NCI-H1092 treated with DMSO at 0.1 percent for 48 hours (cell line): Measurements from ENCODE around the gene EIF2AK3.

ENCODE experiments used
- DNase-seq: peaks from one replicate; lab custom pipeline; 2025; lab: John Stamatoyannopoulos, UW

The EIF2AK3 gene

GRCh38 chr2:88540346-88540745 lies 86.9 kb downstream of the EIF2AK3 start:
- DNase-seq: no peak

DNA sequence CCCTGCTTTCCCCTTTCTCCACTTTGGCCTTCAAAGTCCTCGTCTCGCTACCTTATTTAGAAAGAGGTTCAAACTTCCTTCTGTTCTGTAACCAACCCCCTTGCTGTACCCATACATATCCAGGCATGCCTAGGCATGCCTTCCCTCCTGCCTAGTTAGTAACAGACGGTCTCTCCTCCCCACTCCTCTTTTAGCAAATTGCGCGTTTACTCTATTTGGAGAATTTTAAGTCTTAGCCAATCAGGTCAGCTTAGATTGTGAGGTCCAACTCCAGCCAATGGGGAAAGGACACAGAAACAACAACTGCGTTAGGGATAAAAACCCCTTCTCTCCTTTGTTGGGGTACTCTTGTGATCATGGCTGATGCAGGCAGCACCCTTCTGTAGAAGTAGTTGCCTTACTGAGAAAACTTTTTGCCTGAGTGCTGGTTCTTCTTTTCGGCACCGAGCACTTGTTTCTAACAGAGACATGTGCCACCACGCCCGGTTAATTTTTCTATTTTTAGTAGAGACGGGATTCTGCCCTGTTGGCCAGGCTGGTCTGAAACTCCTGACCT lies 88.8 kb downstream of the EIF2AK3 start:
- DNase-seq: no peak

DNA sequence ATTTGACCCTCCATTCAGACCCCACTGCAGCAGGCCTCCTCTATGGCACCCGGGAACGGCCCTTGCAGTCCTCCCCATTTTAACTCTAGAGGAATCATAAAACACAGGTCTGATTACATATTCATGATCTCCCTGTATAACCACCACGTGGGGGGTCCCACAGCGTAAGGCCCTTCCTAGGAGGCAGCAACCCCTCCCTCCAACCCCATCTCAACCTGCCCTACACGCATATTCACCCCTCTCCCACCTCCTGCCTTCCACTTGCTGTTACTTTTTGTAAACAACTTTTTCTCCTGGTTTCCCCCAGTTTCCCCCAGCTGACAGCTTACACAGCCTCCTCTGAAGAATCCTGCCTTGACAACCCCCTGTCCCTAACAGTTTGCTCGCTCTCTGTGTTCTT lies 89.6 kb downstream of the EIF2AK3 start:
- no peak for DNase-seq

DNA sequence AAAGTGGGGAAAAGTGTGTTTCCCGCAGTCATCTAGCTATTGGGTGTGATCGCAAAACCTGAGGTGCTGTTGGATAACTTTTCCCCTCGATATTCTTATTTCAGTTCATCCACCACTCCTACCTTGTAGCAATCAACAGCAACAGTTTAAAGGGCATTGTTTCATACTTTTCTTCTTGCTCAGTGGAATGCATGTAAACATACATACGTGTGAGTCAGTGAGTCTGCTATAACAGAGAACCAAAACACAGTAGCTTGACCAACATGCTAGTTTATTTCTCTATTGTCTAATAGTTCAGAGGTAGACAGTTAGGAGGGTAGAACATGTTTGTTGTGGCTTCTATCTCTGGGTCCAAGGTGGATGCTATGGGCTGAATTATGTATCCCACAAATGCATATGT lies 97.2 kb downstream of the EIF2AK3 start:
- DNase-seq: no peak

DNA sequence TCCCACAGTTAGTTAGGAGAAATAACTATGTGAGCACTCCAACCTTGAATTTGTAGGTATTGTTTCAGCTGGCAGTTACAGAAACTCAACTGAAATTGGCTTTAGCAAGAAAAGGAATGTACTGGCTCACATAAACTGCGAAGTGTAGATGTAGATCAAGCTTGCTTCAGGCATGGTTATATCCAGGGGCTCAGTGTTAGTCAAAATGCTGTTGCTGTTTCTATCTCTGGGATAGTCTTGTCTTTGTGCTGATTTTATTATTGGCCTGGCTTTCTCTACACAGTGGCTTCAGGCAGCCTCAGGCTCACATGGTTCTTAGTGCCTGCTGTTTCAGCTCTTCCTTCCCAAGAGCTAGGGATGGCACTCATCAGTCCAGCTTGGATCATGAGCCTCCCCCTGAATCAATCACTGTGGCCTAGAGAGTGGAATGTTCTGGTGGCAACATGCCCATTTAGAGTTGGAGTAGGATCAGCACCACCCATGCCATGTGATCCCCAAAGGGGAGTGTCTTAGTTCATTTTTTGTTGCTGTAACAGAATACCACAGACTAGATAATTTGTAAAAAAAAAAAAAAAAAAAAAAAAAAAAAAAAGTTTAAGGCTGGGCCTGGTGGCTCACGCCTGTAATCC lies 105.7 kb downstream of the EIF2AK3 start:
- no peak for DNase-seq

- no peak for DNase-seq
Measured at GRCh38 chr2:88517759-88518201, 109.5 kb downstream of the EIF2AK3 start.
